IMR-90 (cell line): ENCODE data around the gene PTPRN2.

ENCODE experiments used
- CHD1 ChIP-seq: IDR thresholded peaks from 2 replicates; pipeline ENCODE4 v1.6.1; 2012; ENCODE audit warnings: low read depth, low read length, improper control_type of control experiment
- MAFK ChIP-seq: IDR thresholded peaks from 2 replicates; pipeline ENCODE4 v1.6.1; 2012; ENCODE audit warnings: low read depth, low read length, improper control_type of control experiment
- MXI1 ChIP-seq: IDR thresholded peaks from 2 replicates; pipeline ENCODE4 v1.6.1; 2012; ENCODE audit warnings: low read depth, mild to moderate bottlenecking, low read length, moderate library complexity, borderline replicate concordance
- POLR2A ChIP-seq: IDR thresholded peaks from 2 replicates; pipeline ENCODE4 v1.6.1; 2012; ENCODE audit warnings: mild to moderate bottlenecking, low read depth, low read length
- RAD21 ChIP-seq: IDR thresholded peaks from 2 replicates; pipeline ENCODE4 v1.6.1; 2012; ENCODE audit warnings: low read length, improper control_type of control experiment
- RCOR1 ChIP-seq: IDR thresholded peaks from 2 replicates; pipeline ENCODE4 v1.6.1; 2012; ENCODE audit warnings: mild to moderate bottlenecking, low read length, improper control_type of control experiment; ENCODE audit not compliant: insufficient replicate concordance
- TF ChIP-seq, protein P1 (sequence below): conservative IDR thresholded peaks from 2 replicates; pipeline ENCODE4 v1.5.1; 2012; ENCODE audit warnings: mild to moderate bottlenecking, low read depth, low read length, improper control_type of control experiment
- TF ChIP-seq, protein P2 (sequence below): fragments of 150-350 bp; IDR thresholded peaks from 2 replicates; pipeline ENCODE4 v1.6.1; 2017; ENCODE audit warnings: mild to moderate bottlenecking, antibody characterized with exemption, low read length, low read depth

DNA sequence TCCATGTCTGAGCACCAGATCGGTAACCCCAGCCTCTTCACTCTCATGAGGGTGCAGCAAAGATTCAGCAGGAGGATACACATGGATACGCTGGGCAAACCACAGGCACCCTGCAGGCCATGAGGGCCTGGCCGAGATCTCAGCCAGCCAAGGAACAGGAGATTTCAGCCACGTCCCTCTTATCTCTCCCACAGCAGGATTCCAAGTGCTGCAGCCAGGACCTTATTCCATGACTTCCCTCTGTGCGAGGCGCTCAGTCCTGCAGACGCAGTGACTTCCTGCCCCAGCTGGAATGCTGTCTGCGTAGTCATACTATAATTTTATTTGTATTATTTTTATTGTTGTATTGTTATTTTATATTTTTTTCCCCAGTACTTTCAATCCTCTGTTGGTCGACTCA, 66.8 kb downstream of the PTPRN2 start:
- no peak for TF ChIP-seq RCOR1
- no peak for TF ChIP-seq MAFK
- TF ChIP-seq, protein P1, sequence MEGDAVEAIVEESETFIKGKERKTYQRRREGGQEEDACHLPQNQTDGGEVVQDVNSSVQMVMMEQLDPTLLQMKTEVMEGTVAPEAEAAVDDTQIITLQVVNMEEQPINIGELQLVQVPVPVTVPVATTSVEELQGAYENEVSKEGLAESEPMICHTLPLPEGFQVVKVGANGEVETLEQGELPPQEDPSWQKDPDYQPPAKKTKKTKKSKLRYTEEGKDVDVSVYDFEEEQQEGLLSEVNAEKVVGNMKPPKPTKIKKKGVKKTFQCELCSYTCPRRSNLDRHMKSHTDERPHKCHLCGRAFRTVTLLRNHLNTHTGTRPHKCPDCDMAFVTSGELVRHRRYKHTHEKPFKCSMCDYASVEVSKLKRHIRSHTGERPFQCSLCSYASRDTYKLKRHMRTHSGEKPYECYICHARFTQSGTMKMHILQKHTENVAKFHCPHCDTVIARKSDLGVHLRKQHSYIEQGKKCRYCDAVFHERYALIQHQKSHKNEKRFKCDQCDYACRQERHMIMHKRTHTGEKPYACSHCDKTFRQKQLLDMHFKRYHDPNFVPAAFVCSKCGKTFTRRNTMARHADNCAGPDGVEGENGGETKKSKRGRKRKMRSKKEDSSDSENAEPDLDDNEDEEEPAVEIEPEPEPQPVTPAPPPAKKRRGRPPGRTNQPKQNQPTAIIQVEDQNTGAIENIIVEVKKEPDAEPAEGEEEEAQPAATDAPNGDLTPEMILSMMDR, result no peak
- no peak for TF ChIP-seq POLR2A
- TF ChIP-seq MXI1, result no peak
- TF ChIP-seq, protein P2, sequence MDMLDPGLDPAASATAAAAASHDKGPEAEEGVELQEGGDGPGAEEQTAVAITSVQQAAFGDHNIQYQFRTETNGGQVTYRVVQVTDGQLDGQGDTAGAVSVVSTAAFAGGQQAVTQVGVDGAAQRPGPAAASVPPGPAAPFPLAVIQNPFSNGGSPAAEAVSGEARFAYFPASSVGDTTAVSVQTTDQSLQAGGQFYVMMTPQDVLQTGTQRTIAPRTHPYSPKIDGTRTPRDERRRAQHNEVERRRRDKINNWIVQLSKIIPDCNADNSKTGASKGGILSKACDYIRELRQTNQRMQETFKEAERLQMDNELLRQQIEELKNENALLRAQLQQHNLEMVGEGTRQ, result no peak
- TF ChIP-seq RAD21, result no peak
- TF ChIP-seq CHD1, result no peak
